Central memory CD4-positive, alpha-beta T cell (primary cell): ENCODE measurements around the gene PLCXD1.

Source experiments
- DNase-seq: peaks from one replicate; pipeline ENCODE4 v3.0.0; 2022

Gene PLCXD1

GRCh38 chrX:352582-353314 is 71.6 kb downstream of the PLCXD1 start:
- DNase-seq = no peak
